ENCODE data around the gene KRT27. TPM values are rescaled to one million over a fixed set of nuclear protein-coding genes. Genes with fewer than 3 reads are reported as not detected.

Gene KRT27
- total and polyA plus RNA-seq, 4 donors: 0.14 to 1.5 (median 0.55) TPM

DNA sequence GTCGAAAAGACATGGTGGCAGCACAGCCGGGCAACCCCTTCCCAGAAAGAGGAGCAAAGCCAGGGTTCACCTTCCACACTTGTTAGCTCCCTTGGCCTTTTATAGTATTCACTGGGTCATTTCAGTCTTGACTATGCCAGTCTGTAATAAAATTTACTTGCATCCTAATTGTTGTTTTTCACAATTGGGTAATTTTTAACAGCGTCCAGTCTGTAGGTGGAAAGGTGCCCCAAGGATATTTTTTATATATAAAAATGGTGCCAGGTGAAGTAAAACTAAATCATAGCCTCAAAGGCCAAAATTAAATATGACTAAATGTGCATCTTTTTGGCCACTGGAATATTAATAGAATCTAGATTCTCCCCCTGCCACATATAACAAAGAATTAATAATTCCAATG is 10.2 kb downstream of the KRT27 start, which contains the start of gene KRT26:
Gene KRT26 (minus strand): TSS at position 101 of the 400 bp plus-strand sequence. CDS start 88 bp downstream, at position 13.
- WGBS, 2 donors: 83 to 90% methylated on average over 3 of the region's 3 CpGs
- ATAC-seq (ENCODE audit: insufficient read depth, low FRiP score) (no peak), DNase-seq (no peak)
- no peaks in the 10 kb centered on the region for H3K36me3 ChIP-seq (ENCODE audit: control insufficient read depth in 4 of 4, insufficient read depth in 4 of 4, low read length in 4 of 4)
- H3K27ac ChIP-seq (ENCODE audit: low read depth in 1 of 2, low read length in 1 of 2): no peak within 1 kb of the TSS
- no peak within 1 kb of the TSS for H3K9ac ChIP-seq (ENCODE audit: insufficient read depth in 1 of 2, low read length in 2 of 2)
- H3K4me3 ChIP-seq: no peak within 1 kb of the TSS
- no peaks in the 10 kb centered on the region for H3K9me3 ChIP-seq (ENCODE audit: control insufficient read depth in 4 of 4, insufficient read depth in 3 of 4, low read length in 3 of 4)
- H3K27me3 ChIP-seq (ENCODE audit: control insufficient read depth in 3 of 3, insufficient read depth in 3 of 3, low read length in 2 of 3): peaks cover 0 to 16% (median 0%) of the 10 kb centered on the region in 3 donors
- H3K4me1 ChIP-seq (ENCODE audit: control insufficient read depth in 5 of 5, insufficient read depth in 5 of 5, low read length in 5 of 5): no peaks in the 10 kb centered on the region
- TF ChIP-seq, protein P1, sequence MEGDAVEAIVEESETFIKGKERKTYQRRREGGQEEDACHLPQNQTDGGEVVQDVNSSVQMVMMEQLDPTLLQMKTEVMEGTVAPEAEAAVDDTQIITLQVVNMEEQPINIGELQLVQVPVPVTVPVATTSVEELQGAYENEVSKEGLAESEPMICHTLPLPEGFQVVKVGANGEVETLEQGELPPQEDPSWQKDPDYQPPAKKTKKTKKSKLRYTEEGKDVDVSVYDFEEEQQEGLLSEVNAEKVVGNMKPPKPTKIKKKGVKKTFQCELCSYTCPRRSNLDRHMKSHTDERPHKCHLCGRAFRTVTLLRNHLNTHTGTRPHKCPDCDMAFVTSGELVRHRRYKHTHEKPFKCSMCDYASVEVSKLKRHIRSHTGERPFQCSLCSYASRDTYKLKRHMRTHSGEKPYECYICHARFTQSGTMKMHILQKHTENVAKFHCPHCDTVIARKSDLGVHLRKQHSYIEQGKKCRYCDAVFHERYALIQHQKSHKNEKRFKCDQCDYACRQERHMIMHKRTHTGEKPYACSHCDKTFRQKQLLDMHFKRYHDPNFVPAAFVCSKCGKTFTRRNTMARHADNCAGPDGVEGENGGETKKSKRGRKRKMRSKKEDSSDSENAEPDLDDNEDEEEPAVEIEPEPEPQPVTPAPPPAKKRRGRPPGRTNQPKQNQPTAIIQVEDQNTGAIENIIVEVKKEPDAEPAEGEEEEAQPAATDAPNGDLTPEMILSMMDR (IDR thresholded peaks at IDR 0.05; ENCODE audit: control extremely low read depth, extremely low read depth): no peak

DNA sequence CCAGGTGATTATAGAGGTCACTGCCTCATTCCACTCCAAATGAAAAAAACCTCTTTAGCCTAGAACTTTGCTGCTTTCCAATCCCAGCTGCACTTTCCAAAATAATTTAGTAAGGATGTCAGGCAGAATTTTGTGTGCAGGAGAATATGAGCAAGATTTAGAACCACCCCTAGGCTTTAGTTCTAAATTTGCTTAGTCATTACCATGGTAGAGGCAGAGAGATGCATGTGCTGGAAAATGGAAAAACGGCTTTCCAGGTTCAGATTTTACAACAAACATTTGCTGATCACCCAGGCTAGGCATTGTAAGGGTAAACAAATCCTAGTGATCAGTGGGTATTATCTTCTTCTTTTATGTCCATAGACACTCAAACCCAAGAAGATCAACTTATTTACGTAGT is 16.7 kb downstream of the KRT27 start:
- TF ChIP-seq, protein P1 (IDR thresholded peaks at IDR 0.05; ENCODE audit: control extremely low read depth, extremely low read depth): no peak
- 90% methylated on average over 2 of the region's 2 CpGs for WGBS, 2 donors
- Histone ChIP-seq H3K9me3 (ENCODE audit: control insufficient read depth in 4 of 4, insufficient read depth in 3 of 4, low read length in 3 of 4) (peaks cover 0 to 10% (median 5%) of the 10 kb centered on the region in 4 donors), H3K27ac (ENCODE audit: low read depth in 1 of 2, low read length in 1 of 2) (no peak overlapping the region), H3K4me1 (ENCODE audit: control insufficient read depth in 5 of 5, insufficient read depth in 5 of 5, low read length in 5 of 5) (no peaks in the 10 kb centered on the region), H3K36me3 (ENCODE audit: control insufficient read depth in 4 of 4, insufficient read depth in 4 of 4, low read length in 4 of 4) (no peaks in the 10 kb centered on the region), H3K27me3 (ENCODE audit: control insufficient read depth in 3 of 3, insufficient read depth in 3 of 3, low read length in 2 of 3) (peaks cover 0 to 4% (median 0%) of the 10 kb centered on the region in 3 donors), H3K9ac (ENCODE audit: insufficient read depth in 1 of 2, low read length in 2 of 2) (no peak overlapping the region), H3K4me3 (no peak overlapping the region)
- ATAC-seq (ENCODE audit: insufficient read depth, low FRiP score): no peak
- no peak for DNase-seq

DNA sequence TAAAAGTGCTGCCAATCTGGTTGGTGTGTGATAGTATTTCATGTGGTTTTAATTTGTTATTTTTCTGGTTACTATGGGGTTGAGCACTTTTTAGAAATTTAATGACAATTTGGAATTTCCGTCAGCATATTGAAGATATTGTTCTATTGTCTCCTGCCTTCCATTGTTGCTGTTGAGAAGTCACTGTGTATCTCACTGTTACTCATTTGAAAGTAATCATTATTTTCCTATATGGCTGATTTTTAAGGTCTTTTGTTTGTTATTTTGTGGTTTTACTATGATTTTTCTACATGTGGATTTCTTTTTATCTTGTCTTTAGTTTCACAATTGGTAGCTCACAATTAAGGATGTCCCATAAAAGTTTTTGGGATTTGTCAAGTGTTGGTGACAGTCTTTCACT is 18.6 kb downstream of the KRT27 start:
- Histone ChIP-seq H3K27me3 (ENCODE audit: control insufficient read depth in 3 of 3, insufficient read depth in 3 of 3, low read length in 2 of 3) (no peaks in the 10 kb centered on the region), H3K9me3 (ENCODE audit: control insufficient read depth in 4 of 4, insufficient read depth in 3 of 4, low read length in 3 of 4) (peaks cover 0 to 12% (median 5%) of the 10 kb centered on the region in 4 donors), H3K4me1 (ENCODE audit: control insufficient read depth in 5 of 5, insufficient read depth in 5 of 5, low read length in 5 of 5) (no peaks in the 10 kb centered on the region), H3K9ac (ENCODE audit: insufficient read depth in 1 of 2, low read length in 2 of 2) (no peak overlapping the region), H3K36me3 (ENCODE audit: control insufficient read depth in 4 of 4, insufficient read depth in 4 of 4, low read length in 4 of 4) (no peaks in the 10 kb centered on the region), H3K27ac (ENCODE audit: low read depth in 1 of 2, low read length in 1 of 2) (no peak overlapping the region), H3K4me3 (no peak overlapping the region)
- 84 to 96% methylated on average over 1 of the region's 1 CpG for WGBS, 2 donors
- TF ChIP-seq, protein P1 (IDR thresholded peaks at IDR 0.05; ENCODE audit: control extremely low read depth, extremely low read depth): no peak
- DNase-seq: no peak
- no peak for ATAC-seq (ENCODE audit: insufficient read depth, low FRiP score)
